BLaER1 (cell line): Measurements from ENCODE around the gene WDR45.
A peak's percentile ranks its signal among the peaks of the same experiment; 100 is the strongest.

Experiments
- H3K27ac ChIP-seq: shearing (Covaris generic); formaldehyde crosslinking; 2 replicates; pipeline ENCODE4 v1.8.1; 2022
- H3K27me3 ChIP-seq: shearing (Covaris generic); formaldehyde crosslinking; 2 replicates; pipeline ENCODE4 v1.8.1; 2022
- H3K36me3 ChIP-seq: shearing (Covaris generic); formaldehyde crosslinking; 2 replicates; pipeline ENCODE4 v1.8.1; 2022
- H3K4me1 ChIP-seq: shearing (Covaris generic); formaldehyde crosslinking; 2 replicates; pipeline ENCODE4 v1.8.1; 2022
- H3K4me2 ChIP-seq: shearing (Covaris generic); formaldehyde crosslinking; 2 replicates; pipeline ENCODE4 v1.8.1; 2022
- H3K4me3 ChIP-seq: shearing (Covaris generic); formaldehyde crosslinking; 2 replicates; pipeline ENCODE4 v1.8.1; 2022
- H3K9ac ChIP-seq: shearing (Covaris generic); formaldehyde crosslinking; 2 replicates; pipeline ENCODE4 v1.8.1; 2022
- H3K9me3 ChIP-seq: shearing (Covaris generic); formaldehyde crosslinking; 2 replicates; pipeline ENCODE4 v1.8.1; 2022
- H4K20me1 ChIP-seq: shearing (Covaris generic); formaldehyde crosslinking; 2 replicates; pipeline ENCODE4 v1.8.1; 2022
- Cebpa-rat ChIP-seq: shearing (Covaris generic); IDR thresholded peaks from 2 replicates; pipeline ENCODE4 v1.8.1; 2022

WDR45 gene

DNA sequence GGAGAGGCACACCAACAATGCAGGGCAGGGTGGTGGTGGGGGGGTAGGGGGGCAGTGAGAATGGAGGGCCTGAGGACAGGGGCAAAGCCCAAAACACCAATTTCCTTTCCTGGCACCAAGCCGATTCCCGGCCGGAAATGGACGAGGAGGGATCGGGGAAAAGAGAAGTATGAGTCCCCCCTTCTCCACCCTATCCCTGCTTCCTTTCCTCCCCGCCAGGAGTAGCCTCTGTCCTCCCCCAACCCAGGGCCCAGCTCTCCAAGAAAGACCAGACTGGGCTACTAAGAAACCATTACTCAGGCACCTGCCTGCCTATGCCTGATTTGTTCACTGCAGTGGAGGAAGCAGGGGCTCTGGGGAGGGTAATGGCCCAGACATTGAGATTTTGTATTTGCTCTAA lies 20.5 kb downstream of the WDR45 start:
- Histone ChIP-seq H3K9ac (no peak overlapping the region), H3K27me3 (peaks cover 54% of the 10 kb centered on the region; the same call in 1 of the 2 replicates), H3K27ac (no peak overlapping the region), H4K20me1 (peaks cover 26% of the 10 kb centered on the region), H3K4me1 (peaks cover 7% of the 10 kb centered on the region), H3K36me3 (peaks cover 17% of the 10 kb centered on the region; the same call in 1 of the 2 replicates), H3K9me3 (no peaks in the 10 kb centered on the region), H3K4me3 (no peak overlapping the region), H3K4me2 (no peak overlapping the region)
- no peak for TF ChIP-seq Cebpa-rat

DNA sequence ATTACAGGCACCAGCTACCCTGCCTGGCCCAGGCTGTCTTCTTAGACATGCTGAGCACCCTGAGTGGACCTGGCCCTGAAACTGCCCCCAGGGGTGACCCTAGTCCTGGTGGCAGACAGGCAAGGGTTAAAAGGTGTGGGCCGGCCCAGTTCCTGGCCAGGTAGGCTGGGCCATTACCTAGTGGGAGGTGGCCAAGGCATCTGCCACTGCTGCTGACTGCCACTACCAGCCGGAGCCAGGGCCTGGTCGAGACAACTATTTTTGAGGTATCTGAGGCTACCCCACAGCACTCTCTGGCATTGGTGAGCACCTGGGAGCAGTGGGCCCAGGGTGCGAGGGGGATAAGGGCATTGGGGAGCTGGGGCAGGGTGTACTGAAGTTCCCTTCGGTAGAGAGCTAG lies 20.9 kb downstream of the WDR45 start, which contains the start of gene CCDC120:
Gene CCDC120, plus strand, starts transcription at position 206 of the 400 bp plus-strand sequence. CDS start 3,043 bp downstream, outside the sequence.
- Histone ChIP-seq H3K4me3 (no peak within 1 kb of the TSS), H3K27me3 (peaks cover 52% of the 10 kb centered on the region; the same call in 1 of the 2 replicates), H3K9me3 (no peaks in the 10 kb centered on the region), H3K9ac (no peak within 1 kb of the TSS), H4K20me1 (peaks cover 22% of the 10 kb centered on the region), H3K4me1 (peaks cover 10% of the 10 kb centered on the region), H3K36me3 (peaks cover 13% of the 10 kb centered on the region; the same call in 1 of the 2 replicates), H3K4me2 (no peak within 1 kb of the TSS), H3K27ac (no peak within 1 kb of the TSS)
- TF ChIP-seq Cebpa-rat, result no peak

DNA sequence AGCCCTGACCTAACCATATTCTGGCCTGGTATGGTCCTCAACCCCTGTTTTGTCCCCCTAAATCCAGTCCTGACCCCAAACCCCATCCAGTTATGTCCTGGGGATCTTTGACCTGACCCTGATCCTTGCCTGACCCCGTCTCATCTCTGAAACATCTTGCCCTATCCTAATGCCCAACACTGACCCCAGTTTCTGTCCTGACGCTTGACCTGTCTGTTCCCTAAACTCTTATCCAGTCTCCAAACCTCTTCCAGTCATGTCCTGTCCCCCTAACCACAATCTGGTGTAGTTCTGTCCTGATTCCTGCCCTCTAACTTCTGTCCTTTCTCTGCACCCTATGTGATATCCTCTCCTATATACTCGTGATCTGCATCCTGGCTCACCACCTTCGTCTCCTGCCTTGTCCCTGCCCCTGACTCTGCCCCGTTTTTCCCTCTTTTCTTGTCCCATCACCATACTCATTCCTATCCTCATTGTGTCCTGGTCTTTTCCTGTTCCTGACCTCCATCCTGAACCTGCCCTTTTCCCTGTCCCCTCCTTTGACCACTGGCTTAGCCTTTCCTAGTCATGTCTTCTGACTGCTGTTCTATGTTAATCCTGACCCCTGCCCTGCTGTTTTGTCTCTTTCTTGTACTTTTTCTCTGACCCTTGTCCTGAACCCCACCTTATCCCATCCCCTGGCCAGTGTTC lies 25.5 kb downstream of the WDR45 start:
- Histone ChIP-seq H3K4me3 (peak overlapping the region; percentile 75), H3K4me1 (peaks cover 10% of the 10 kb centered on the region), H3K36me3 (no peaks in the 10 kb centered on the region), H3K4me2 (peak overlapping the region; percentile 79), H4K20me1 (peaks cover 9% of the 10 kb centered on the region; the same call in 1 of the 2 replicates), H3K27ac (peak overlapping the region; percentile 72; the same call in 1 of the 2 replicates), H3K27me3 (peaks cover 65% of the 10 kb centered on the region), H3K9me3 (no peaks in the 10 kb centered on the region), H3K9ac (peak overlapping the region; percentile 80)
- TF ChIP-seq Cebpa-rat, result no peak

DNA sequence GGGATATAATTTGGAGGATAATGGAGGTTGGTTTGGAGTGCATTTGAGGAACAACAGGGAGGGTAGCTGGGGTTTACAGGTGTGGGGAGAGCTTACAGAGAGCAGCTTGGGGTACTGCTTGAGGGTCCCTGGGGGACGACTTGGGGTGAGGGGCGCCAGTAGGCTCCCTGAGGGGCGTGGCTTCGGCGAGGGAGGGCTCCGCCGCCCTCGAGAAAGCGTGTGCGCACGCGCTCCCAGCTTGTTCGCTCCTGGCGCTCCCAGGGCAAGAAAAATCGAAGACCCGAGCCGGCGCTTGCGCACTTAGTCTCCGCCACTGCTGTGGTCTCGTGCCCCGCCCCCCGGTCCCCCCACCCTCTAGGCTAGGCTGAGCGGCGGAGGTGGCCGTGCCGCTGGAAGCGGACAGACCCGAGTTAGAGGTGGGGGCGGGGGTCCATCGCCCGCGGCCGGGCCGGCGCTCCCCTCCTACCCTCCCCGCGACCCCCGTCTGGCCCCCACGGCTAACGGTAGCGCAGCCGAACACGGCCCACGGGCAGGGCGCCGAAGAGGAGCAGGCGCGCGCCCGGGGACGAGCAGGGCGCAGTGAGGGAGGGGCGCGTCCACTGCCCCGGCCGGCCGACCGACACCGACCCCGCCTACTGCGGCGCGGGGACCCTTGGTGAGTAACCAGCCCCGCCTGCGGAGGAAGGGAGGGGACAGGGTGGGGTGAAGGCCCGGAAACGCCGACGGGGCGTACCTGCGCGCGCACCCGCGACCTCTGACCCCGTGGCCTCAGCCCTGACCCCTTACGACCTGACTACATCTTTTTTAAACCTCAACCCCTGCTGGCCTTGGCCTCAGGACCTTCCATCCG lies 26.2 kb downstream of the WDR45 start:
- peaks cover 9% of the 10 kb centered on the region; the same call in 1 of the 2 replicates for H4K20me1 ChIP-seq
- no peaks in the 10 kb centered on the region for H3K36me3 ChIP-seq
- no peaks in the 10 kb centered on the region for H3K9me3 ChIP-seq
- H3K27me3 ChIP-seq, result peaks cover 66% of the 10 kb centered on the region
- peaks cover 10% of the 10 kb centered on the region for H3K4me1 ChIP-seq
- H3K4me2 ChIP-seq, result peak overlapping the region; percentile 79
- H3K4me3 ChIP-seq, result peak overlapping the region; percentile 75
- H3K27ac ChIP-seq, result peak overlapping the region; percentile 72
- peak overlapping the region; percentile 80 for H3K9ac ChIP-seq
- TF ChIP-seq Cebpa-rat, result no peak

DNA sequence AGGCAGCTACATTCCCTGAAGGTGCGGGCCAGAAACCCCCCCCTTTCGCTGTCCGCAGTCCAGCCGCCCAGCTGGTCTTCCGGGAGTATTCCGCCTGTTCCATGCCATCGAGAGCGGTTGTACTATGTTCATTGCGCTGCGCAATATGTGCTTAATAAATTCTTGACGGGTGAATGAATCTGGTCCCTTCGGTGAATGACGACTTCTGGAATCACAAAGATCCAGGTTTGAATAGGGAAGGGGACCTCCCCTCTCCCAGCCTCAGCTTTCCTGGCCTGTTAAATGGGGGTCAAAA lies 35.8 kb downstream of the WDR45 start:
- H3K9ac ChIP-seq, result no peak overlapping the region
- H3K4me1 ChIP-seq, result peaks cover 35% of the 10 kb centered on the region
- H3K27ac ChIP-seq, result no peak overlapping the region
- peaks cover 16% of the 10 kb centered on the region for H3K27me3 ChIP-seq
- H3K36me3 ChIP-seq, result peaks cover 4% of the 10 kb centered on the region
- no peak for TF ChIP-seq Cebpa-rat
- H3K4me3 ChIP-seq, result no peak overlapping the region
- H3K4me2 ChIP-seq, result peak overlapping the region; percentile 33
- 0 out of 2 replicates have a peak, but pooled peaks cover 10% of the 10 kb centered on the region for H4K20me1 ChIP-seq
- 0 out of 2 replicates have a peak, but pooled peaks cover 3% of the 10 kb centered on the region for H3K9me3 ChIP-seq

DNA sequence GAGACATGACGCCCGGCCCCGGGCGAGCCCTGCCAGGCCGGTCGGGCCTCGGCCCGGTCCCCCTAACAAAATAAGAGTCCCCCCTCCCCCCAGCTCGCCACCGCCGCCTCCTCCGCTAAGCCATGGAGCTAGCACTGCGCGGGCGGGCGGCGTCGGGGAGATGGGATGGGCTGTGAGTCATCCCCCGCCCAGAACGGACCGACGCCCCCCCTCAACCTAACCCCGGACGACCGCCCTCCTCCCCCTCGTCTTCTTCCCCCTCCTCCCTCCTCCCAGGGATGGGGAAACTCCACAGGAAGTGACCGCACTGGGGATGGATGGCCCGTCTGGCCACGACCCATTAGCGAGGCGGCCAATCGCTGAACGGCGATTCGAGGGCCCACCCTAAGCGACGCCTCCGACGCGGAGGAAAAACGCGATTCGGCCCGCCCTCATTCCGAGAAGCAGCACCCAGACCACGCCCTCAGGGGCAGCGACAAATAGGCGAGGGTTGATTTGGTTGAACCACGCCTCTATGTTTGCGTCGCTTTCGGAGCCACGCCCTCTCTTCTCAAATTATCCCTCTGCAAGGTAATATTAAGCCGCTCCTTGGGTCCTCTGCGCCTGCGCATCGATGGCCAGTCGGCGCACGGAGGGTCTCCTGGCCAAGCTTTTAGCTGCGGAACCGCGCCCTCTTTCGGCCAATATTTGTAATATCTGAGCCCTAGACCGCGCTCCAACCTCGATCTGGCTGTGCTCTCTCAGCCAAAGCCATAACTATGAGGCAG lies 36.3 kb downstream of the WDR45 start, which contains the start of gene TFE3:
Gene TFE3, minus strand, starts transcription at position 138 of the 767 bp plus-strand sequence. Its CDS starts 131 bp downstream, at position 7.
- Histone ChIP-seq H3K9me3 (0 out of 2 replicates have a peak, but pooled peaks cover 3% of the 10 kb centered on the region), H3K27ac (peak within 1 kb of the TSS; percentile 85), H3K4me2 (peak within 1 kb of the TSS; percentile 76)

DNA sequence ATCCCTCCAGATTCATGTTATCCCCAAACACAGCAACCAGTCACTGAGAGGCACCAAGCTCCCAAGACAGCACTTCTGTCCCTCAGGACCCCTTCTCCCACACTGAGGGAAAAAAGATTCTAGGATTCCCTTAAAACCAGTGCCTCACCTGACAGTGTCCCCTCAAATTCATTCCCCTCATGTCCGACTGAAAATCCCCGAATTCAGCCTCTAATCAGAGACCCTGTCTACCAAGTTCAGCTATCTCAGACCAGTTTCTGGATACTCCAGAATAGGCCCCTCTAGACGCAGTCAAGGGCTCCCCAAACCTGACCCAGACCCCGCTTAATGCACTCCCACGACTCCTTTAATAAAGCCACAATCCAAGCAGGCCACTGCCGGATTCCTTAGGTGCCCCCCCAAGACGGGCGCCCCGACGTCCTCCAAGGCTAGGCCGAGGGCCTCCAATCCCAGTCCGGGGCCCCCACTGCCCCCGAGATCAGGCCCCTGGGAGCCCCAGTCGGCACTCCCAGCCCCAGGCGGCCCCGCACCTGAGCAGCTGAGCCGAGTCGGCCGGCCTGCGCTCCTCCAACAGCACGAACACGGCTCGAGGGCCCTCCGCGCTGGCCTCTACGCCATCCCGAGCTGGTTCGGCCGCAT lies 37.0 kb downstream of the WDR45 start:
- Histone ChIP-seq H3K4me1 (peaks cover 37% of the 10 kb centered on the region), H3K27me3 (peaks cover 9% of the 10 kb centered on the region; the same call in 1 of the 2 replicates), H3K9me3 (0 out of 2 replicates have a peak, but pooled peaks cover 3% of the 10 kb centered on the region), H3K4me2 (peak overlapping the region; percentile 76), H3K4me3 (peak overlapping the region; percentile 76), H3K9ac (peak overlapping the region; percentile 87), H4K20me1 (0 out of 2 replicates have a peak, but pooled peaks cover 10% of the 10 kb centered on the region), H3K27ac (peak overlapping the region; percentile 85), H3K36me3 (peaks cover 16% of the 10 kb centered on the region)
- TF ChIP-seq Cebpa-rat, result no peak

More for the DNA sequence above, 36.3 kb downstream of the WDR45 start, which contains the start of gene TFE3:
- Histone ChIP-seq H3K4me3 (peak within 1 kb of the TSS; percentile 76), H4K20me1 (0 out of 2 replicates have a peak, but pooled peaks cover 10% of the 10 kb centered on the region), H3K4me1 (peaks cover 37% of the 10 kb centered on the region), H3K27me3 (peaks cover 10% of the 10 kb centered on the region; the same call in 1 of the 2 replicates), H3K9ac (peak within 1 kb of the TSS; percentile 87), H3K36me3 (peaks cover 9% of the 10 kb centered on the region)
- no peak for TF ChIP-seq Cebpa-rat

DNA sequence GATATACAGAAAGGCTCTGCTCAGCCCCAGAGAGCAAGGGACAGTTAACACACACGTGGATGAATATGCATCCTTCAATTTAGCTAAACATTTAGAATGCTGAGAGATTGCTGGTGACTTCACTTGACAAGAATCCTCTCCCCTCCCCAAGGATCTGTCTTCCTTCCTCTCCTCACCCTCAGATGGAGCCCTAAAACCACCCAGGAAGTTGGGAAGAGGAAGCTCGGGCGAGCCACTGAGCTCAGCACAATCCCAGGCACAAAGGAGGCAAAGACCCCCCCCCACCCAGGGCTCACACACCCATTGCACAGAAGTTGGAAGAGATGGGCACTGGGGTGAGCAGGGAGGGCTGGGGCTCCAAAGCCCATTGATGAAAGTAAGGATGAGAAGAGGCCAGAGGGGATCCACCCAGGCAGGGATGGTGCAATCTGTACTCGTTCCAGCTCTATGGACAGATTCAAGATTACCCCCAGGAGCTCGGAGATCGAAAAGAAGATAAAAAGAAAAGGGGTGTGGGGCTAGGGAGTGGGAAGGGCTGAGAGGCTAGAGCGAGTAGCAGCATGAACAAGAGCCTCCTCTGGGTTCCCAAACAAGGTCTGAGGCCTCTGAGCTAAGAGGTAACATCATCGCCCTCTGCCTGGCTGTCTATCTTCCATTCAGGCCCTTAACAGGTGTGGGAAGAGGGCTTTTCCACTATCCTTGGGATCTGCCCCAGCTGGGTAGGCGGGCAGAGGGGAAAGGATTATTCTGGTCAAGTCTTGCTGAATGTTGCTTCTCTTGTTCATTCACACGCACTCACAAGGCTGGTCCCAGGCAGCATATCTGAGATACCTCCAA lies 37.7 kb downstream of the WDR45 start:
- Histone ChIP-seq H3K4me1 (peaks cover 37% of the 10 kb centered on the region), H3K4me3 (peak overlapping the region; percentile 76), H3K4me2 (peak overlapping the region; percentile 76), H3K9ac (peak overlapping the region; percentile 87), H3K27me3 (peaks cover 9% of the 10 kb centered on the region; the same call in 1 of the 2 replicates), H3K9me3 (0 out of 2 replicates have a peak, but pooled peaks cover 3% of the 10 kb centered on the region), H3K27ac (peak overlapping the region; percentile 85; the same call in 1 of the 2 replicates), H4K20me1 (0 out of 2 replicates have a peak, but pooled peaks cover 10% of the 10 kb centered on the region), H3K36me3 (peaks cover 24% of the 10 kb centered on the region)
- no peak for TF ChIP-seq Cebpa-rat
